ENCODE data around the gene PRKCA.

The PRKCA gene

GRCh38 chr17:66679631-66680517 lies 377.5 kb downstream of the PRKCA start:
- DNase-seq (ENCODE audit: low read depth) = no peak
- no peak overlapping the region for H3K4me3 ChIP-seq (ENCODE audit: low read length)
- TF ChIP-seq CTCF (IDR thresholded peaks at IDR 0.05; ENCODE audit: insufficient read depth, low read depth, low read length, missing control alignments) = no peak

GRCh38 chr17:66682283-66682682 lies 379.9 kb downstream of the PRKCA start:
- H3K4me3 ChIP-seq (ENCODE audit: low read length) = no peak overlapping the region
- TF ChIP-seq CTCF (IDR thresholded peaks at IDR 0.05; ENCODE audit: insufficient read depth, low read depth, low read length, missing control alignments) = no peak
- DNase-seq (ENCODE audit: low read depth) = no peak

- H3K4me3 ChIP-seq (ENCODE audit: low read length) = no peak overlapping the region
- TF ChIP-seq CTCF (IDR thresholded peaks at IDR 0.05; ENCODE audit: insufficient read depth, low read depth, low read length, missing control alignments) = no peak
- DNase-seq (ENCODE audit: low read depth) = peak; percentile 50
Observed at GRCh38 chr17:66684261-66684660, 381.8 kb downstream of the PRKCA start.

GRCh38 chr17:66684731-66685130 lies 382.3 kb downstream of the PRKCA start:
- no peak for TF ChIP-seq CTCF (IDR thresholded peaks at IDR 0.05; ENCODE audit: insufficient read depth, low read depth, low read length, missing control alignments)
- DNase-seq (ENCODE audit: low read depth) = no peak
- no peak overlapping the region for H3K4me3 ChIP-seq (ENCODE audit: low read length)

- no peak for TF ChIP-seq CTCF (IDR thresholded peaks at IDR 0.05; ENCODE audit: insufficient read depth, low read depth, low read length, missing control alignments)
- no peak for DNase-seq (ENCODE audit: low read depth)
- H3K4me3 ChIP-seq (ENCODE audit: low read length) = no peak overlapping the region
Observed at GRCh38 chr17:66686601-66687000, 384.2 kb downstream of the PRKCA start.

- no peak for DNase-seq (ENCODE audit: low read depth)
- no peak overlapping the region for H3K4me3 ChIP-seq (ENCODE audit: low read length)
- TF ChIP-seq CTCF (IDR thresholded peaks at IDR 0.05; ENCODE audit: insufficient read depth, low read depth, low read length, missing control alignments) = no peak
Observed at GRCh38 chr17:66687570-66688284, 385.3 kb downstream of the PRKCA start.

Data from epithelial cell of esophagus (primary cell).